Measurements from ENCODE around the gene LSP1. TPM values are rescaled to one million over a fixed set of nuclear protein-coding genes. Genes with fewer than 3 reads are reported as not detected.

The LSP1 gene
- total and polyA plus RNA-seq, 2 of the 13 experiments (the other 11 are each of a cell fraction or from before 2014, with no cell fraction given), result 0.59 to 1.00 TPM

GRCh38 chr11:1805525-1805924 lies 47.4 kb upstream of the LSP1 start:
- no peaks in the 10 kb centered on the region for H3K36me3 ChIP-seq (replicated peaks in 1 of 2; ENCODE audit: control insufficient read depth in 1 of 2, insufficient read depth in 2 of 2, low read length in 2 of 2)
- ChIA-PET POLR2A (interaction anchor here (1.5 kb wide), 1 partner anchor 42 kb away, joined by 3 read pairs; the partner anchor contains the start of gene CTSD), CTCF (ENCODE audit: low intra/inter-chr PET ratio, low total read pairs) (no interaction called here)
- no peak for ATAC-seq
- H4K20me1 ChIP-seq (ENCODE audit: insufficient read depth, low read length), result no peaks in the 10 kb centered on the region
- DNase-seq (ENCODE audit: low spot score), result no peak
- no peaks in the 10 kb centered on the region for H3K79me2 ChIP-seq (ENCODE audit: insufficient read depth, low read length)
- no peak overlapping the region for H3K9ac ChIP-seq (ENCODE audit: insufficient read depth, low read depth, low read length)
- no peaks in the 10 kb centered on the region for H3K9me3 ChIP-seq (ENCODE audit: low read length)
- intact Hi-C loops (cut with micrococcal nuclease; ENCODE audit: unreplicated experiment), result no loop called here
- H3K4me2 ChIP-seq (ENCODE audit: low read depth, low read length), result no peak overlapping the region
- H3K4me1 ChIP-seq (ENCODE audit: insufficient read depth, low read length), result no peaks in the 10 kb centered on the region
- H3K27ac ChIP-seq (ENCODE audit: extremely low read length, insufficient read depth, low read length), result no peak overlapping the region
- WGBS (ENCODE audit: low lambda C conversion rate), result 51% methylated on average over 15 of the region's 15 CpGs
- no peak overlapping the region for H2AFZ ChIP-seq (ENCODE audit: low read length)
- no peak for FAIRE-seq
- peaks cover 0 to 26% of the 10 kb centered on the region in 2 experiments; a peak in 2 of 5 replicates for H3K27me3 ChIP-seq (ENCODE audit: control insufficient read depth in 1 of 2, insufficient read depth in 2 of 2, low read length in 2 of 2)
- no TSS peak for BruUV-seq (replicated peaks)
- no peak overlapping the region for H3K4me3 ChIP-seq (replicated peaks in 1 of 3; ENCODE audit: insufficient read depth in 1 of 3, low read depth in 2 of 3, low read length in 3 of 3)
- in situ Hi-C loops (cut with HindIII; ENCODE audit: extremely low pct_ligation_motif_present, low pct_unique_long_range_greater_than_20kb), result no loop called here
- TF ChIP-seq SRSF1 (optimal IDR thresholded peaks at IDR 0.05; ENCODE audit: low read depth, low read length), result no peak
- TF ChIP-seq, protein P1, sequence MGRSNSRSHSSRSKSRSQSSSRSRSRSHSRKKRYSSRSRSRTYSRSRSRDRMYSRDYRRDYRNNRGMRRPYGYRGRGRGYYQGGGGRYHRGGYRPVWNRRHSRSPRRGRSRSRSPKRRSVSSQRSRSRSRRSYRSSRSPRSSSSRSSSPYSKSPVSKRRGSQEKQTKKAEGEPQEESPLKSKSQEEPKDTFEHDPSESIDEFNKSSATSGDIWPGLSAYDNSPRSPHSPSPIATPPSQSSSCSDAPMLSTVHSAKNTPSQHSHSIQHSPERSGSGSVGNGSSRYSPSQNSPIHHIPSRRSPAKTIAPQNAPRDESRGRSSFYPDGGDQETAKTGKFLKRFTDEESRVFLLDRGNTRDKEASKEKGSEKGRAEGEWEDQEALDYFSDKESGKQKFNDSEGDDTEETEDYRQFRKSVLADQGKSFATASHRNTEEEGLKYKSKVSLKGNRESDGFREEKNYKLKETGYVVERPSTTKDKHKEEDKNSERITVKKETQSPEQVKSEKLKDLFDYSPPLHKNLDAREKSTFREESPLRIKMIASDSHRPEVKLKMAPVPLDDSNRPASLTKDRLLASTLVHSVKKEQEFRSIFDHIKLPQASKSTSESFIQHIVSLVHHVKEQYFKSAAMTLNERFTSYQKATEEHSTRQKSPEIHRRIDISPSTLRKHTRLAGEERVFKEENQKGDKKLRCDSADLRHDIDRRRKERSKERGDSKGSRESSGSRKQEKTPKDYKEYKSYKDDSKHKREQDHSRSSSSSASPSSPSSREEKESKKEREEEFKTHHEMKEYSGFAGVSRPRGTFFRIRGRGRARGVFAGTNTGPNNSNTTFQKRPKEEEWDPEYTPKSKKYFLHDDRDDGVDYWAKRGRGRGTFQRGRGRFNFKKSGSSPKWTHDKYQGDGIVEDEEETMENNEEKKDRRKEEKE (IDR thresholded peaks at IDR 0.05), result no peak
- no peak for TF ChIP-seq ZHX1 (CRISPR knock-in tag; IDR thresholded peaks at IDR 0.05; ENCODE audit: low read depth)

Measured in HepG2 (cell line).